Ureter (tissue), 1 donor: ENCODE results near the gene ERI3. TPM values are rescaled to one million over a fixed set of nuclear protein-coding genes. Genes with fewer than 3 reads are reported as not detected.

Experiments used
- DNase-seq: peaks from one replicate; pipeline ENCODE4 v3.0.0-alpha.2; 2020; ENCODE audit warnings: low spot score
- total RNA-seq: library from RNA; stranded (reverse); gene quantifications from one replicate; pipeline ENCODE4 v1.2.4, GENCODE V29; 2023
- donor health status: DM: yes; HTN: yes; CAD: no.

Gene ERI3
- total RNA-seq, 1 donor from 2014 or later: 60.9 TPM

GRCh38 chr1:44351289-44351688 lies 3.8 kb downstream of the ERI3 start:
- DNase-seq: no peak

- no peak for DNase-seq
Observed at GRCh38 chr1:44348061-44348485, 7.0 kb downstream of the ERI3 start.

GRCh38 chr1:44347280-44347679 lies 7.8 kb downstream of the ERI3 start:
- no peak for DNase-seq

GRCh38 chr1:44346878-44347277 lies 8.2 kb downstream of the ERI3 start:
- no peak for DNase-seq

GRCh38 chr1:44346184-44346583 lies 8.9 kb downstream of the ERI3 start:
- no peak for DNase-seq

GRCh38 chr1:44345187-44345775 lies 9.8 kb downstream of the ERI3 start:
- DNase-seq: no peak

GRCh38 chr1:44339731-44340130 lies 15.3 kb downstream of the ERI3 start:
- no peak for DNase-seq

- no peak for DNase-seq
Observed at GRCh38 chr1:44338136-44338535, 16.9 kb downstream of the ERI3 start.

- DNase-seq: no peak
Observed at GRCh38 chr1:44336668-44337067, 18.4 kb downstream of the ERI3 start.

- DNase-seq: no peak
Observed at GRCh38 chr1:44334968-44335367, 20.1 kb downstream of the ERI3 start.

- DNase-seq: no peak
Observed at GRCh38 chr1:44333376-44333775, 21.7 kb downstream of the ERI3 start.

GRCh38 chr1:44332505-44332904 lies 22.6 kb downstream of the ERI3 start:
- DNase-seq: no peak

GRCh38 chr1:44330935-44331334 lies 24.1 kb downstream of the ERI3 start:
- DNase-seq: no peak

- DNase-seq: no peak
Observed at GRCh38 chr1:44328671-44329416, 26.2 kb downstream of the ERI3 start.

GRCh38 chr1:44327679-44328491 lies 27.2 kb downstream of the ERI3 start:
- DNase-seq: peak; percentile 94

GRCh38 chr1:44326821-44327465 lies 28.1 kb downstream of the ERI3 start:
- DNase-seq: no peak

- DNase-seq: no peak
Observed at GRCh38 chr1:44326024-44326701, 28.9 kb downstream of the ERI3 start.

- DNase-seq: no peak
Observed at GRCh38 chr1:44323947-44324346, 31.1 kb downstream of the ERI3 start.

GRCh38 chr1:44322367-44322766 lies 32.7 kb downstream of the ERI3 start:
- DNase-seq: no peak

- no peak for DNase-seq
Observed at GRCh38 chr1:44321466-44321865, 33.6 kb downstream of the ERI3 start.
